ENCODE data around the gene DDA1.

Gene DDA1

DNA sequence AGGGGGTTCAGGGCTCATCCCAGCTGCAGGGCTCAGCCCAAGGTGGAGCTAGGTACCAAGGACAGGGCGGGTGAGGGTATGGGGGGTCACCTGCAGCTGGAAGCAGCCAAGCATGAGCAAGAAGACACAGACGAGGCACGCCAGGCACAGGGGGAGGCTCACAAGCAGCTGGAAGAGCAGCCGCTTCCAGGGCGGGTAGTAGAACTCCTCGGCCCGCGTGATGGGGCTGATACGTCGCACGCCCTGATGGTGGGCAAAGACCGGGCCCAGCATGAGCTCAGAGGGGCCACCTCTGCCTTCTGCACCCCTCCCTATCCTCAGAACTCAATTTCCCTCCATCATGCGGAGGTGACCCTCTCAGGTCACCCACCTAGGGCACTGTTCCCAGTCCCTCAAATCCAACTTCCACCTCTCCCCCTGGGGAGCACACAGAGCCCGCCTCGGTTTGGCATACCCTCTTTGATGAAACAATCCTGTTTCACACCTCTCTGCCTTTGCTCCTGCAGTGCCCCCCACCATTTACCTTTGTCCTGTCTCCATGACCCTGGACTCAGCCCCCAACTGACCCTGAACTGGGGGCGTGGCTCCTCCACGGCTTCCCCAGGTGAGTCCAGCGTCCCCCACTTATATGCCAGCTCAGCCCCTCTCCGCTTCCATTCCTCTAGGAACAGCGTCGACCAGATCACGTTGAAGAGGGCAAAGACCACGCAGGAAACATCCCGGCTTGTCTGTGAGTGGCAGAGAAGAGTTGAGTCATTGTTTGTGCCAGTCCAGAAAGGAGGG, 21.1 kb downstream of the DDA1 start:
- no peak for DNase-seq (ENCODE audit: low read depth)

DNA sequence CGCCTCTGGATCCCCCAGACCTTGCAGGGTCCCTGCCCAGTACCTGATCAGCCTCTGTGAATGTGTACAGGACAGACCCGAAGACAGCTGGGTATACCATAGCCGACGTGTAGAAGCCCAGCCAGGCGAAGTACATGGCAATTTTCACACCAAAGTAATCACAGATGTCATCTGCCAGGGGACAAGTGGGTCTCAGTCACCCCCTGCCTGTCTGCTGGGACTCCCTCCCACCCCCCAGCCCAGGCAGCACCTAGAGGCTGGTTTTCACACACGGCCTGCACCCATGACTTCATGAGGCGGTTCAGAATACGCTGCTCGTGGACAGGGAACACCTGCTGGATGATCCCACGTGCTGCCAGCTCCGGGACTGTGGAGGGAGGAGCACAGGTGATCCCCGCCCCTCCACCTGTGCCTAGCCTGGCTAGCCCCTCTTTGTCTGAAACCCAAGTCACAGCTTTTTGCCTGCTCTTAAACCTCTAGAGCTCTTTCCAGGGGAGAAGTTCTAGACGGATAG, 21.7 kb downstream of the DDA1 start:
- no peak for DNase-seq (ENCODE audit: low read depth)

GRCh38 chr19:17332360-17332676, 23.0 kb downstream of the DDA1 start:
- no peak for DNase-seq (ENCODE audit: low read depth)

DNA sequence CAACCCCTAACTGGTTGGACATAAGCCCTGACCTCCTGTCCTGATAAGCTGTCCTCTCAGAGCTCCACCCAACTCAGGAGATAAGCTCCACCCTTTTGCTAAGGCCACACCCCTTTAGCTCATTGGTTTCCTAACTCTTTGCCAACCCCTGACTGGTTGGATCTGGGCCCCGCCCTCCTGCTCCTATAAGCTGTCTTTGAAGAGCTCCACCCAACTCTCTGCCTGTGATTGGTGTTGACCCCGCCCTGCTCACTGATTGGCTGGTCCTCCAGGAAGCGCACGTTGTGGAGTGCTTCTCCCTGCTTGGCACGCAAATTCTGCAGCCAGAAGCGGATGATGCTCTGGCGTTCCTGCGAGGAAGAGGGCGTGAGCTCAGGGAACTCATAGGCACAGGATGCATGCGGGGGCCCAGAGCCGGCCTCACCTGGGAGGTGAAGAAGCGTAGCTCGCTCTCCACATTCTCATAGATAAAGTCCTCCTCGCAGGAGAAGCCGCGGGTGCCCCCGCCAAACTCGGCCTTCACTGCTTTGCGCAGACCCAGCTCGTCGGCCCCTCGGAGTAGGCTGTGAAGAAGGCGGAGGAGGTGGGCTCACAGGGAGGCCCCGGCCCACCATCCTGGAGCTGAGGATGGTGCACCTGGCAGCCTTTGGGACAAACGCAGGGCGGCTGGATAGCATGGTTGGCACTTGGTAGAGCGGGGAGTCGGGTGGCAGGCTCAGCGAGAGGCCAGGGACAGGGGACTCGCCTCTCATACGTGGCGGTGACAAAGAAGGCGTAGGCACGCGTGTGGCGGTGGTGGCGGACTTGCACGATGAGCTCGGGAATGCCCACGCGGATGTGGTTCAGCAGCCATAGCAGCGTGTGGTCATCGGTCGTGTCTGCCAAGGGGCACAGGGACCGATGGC, 23.6 kb downstream of the DDA1 start:
- no peak for DNase-seq (ENCODE audit: low read depth)

GRCh38 chr19:17333611-17334413, 24.4 kb downstream of the DDA1 start:
- peak; percentile 58 for DNase-seq (ENCODE audit: low read depth)

- peak; percentile 90 for DNase-seq (ENCODE audit: low read depth)
These were observed 25.3 kb downstream of the DDA1 start, which contains the start of gene ANO8 for GRCh38 chr19:17334414-17335409. ANO8 (minus strand) TSS chr19:17334855; CDS start chr19:17334670, 185 bp downstream.

- no peak for DNase-seq (ENCODE audit: low read depth)
These were observed 26.2 kb downstream of the DDA1 start for GRCh38 chr19:17335575-17335974.

DNA sequence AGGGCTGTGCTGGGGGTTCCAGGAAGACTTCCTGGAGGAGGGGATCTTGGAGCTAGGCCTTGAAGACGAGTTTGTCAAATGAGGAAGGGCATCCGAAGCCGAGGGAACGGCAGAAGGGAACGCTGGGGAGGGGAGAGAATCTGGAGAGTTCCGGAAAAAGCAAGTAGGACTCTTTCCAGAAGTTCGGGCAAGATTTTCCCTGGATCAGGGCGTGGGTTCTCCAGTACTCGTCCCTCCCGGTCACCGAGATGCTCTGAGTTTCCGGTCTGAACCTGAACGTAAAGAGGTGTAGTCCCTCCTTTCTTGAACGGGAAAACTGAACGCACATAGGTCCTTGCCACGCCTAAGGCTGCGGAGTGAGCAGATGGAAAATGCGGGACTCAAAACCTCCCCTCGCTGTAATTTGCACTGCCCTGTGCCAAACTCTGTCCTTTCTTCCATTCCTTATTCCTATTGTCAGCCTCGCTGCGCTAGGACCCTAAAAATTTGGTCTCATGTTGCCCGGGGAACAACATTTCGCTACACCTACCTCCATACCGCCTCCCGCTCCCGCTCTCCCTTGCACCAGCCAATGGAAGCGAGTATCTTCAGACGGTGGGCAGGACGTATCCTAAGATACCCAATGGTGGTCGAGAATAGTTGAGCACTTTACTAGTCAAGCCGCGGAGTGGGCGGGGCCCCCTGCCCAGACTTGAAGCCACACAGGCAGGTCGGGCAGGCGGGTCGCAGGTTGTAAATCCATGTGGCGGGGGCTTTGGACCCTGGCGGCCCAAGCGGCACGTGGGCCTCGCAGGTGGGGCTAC, 27.7 kb downstream of the DDA1 start, which contains the start of gene GTPBP3:
GTPBP3 (plus strand) TSS at position 682 of the 803 bp plus-strand sequence; CDS start at position 741, 59 bp downstream.
- peak; percentile 95 for DNase-seq (ENCODE audit: low read depth)

- no peak for DNase-seq (ENCODE audit: low read depth)
These were observed 28.5 kb downstream of the DDA1 start for GRCh38 chr19:17337675-17338432.

- DNase-seq (ENCODE audit: low read depth) = no peak
These were observed 29.2 kb downstream of the DDA1 start for GRCh38 chr19:17338433-17339078.

- no peak for DNase-seq (ENCODE audit: low read depth)
These were observed 29.9 kb downstream of the DDA1 start for GRCh38 chr19:17339088-17339741.

DNA sequence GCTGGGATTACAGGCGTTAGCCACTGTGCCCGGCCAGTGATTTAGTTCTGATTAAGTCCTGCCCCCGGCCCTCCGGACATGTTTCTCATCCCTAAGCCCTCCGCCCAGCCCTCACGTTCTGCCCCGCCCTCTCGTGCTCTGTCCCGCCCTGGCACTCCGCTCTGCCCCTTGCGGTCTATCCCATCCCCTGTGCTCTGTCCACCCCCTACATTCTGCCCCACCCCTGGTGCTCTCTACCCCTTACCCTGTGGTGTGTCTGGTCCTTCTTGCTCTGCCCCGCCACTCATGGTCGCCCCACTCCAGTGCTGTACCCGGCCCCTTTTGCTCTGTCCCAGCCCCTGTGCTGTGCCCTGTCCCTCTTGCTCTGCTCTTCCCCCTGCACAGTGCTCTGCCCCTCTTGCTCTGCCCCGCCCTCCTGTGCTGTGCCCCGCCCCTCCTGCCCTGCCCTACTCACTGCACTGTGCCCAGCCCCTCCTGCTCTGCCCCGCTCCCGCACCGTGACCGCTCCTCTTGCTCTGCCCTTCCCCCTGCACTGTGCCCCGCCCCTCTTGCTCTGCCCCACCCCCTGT, 31.0 kb downstream of the DDA1 start:
- no peak for DNase-seq (ENCODE audit: low read depth)

DNA sequence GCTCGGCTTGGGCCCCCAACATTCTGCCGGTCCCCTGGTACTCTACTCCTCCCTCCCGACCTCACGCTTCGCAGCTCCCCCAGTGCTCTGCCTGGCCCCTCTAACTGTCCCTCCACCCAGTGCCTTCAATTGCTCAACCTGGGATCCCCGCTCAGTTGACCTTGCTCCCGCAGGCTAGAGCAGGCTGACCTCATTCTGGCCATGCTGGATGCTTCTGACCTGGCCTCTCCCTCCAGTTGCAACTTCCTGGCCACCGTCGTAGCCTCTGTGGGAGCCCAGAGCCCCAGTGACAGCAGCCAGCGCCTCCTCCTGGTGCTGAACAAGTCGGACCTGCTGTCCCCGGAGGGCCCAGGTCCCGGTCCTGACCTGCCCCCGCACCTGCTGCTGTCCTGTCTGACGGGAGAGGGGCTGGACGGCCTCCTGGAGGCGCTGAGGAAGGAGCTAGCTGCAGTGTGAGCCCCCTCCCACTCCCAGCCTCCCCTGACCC, 31.6 kb downstream of the DDA1 start:
- no peak for DNase-seq (ENCODE audit: low read depth)

DNA sequence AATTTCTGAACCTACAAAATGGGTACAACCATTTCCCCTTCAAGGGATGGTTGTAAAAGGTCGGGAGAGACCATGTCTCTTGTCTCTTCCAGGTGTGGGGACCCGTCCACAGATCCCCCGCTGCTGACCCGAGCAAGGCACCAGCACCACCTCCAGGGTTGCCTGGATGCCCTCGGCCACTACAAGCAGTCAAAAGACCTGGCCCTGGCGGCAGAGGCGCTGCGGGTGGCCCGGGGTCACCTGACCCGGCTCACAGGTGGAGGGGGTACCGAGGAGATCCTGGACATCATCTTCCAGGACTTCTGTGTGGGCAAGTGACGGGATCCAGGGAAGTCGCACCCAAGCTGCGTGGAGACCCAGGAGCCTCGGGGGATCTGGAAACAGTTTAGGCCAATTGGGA, 32.0 kb downstream of the DDA1 start:
- no peak for DNase-seq (ENCODE audit: low read depth)

- DNase-seq (ENCODE audit: low read depth) = no peak
These were observed 32.5 kb downstream of the DDA1 start for GRCh38 chr19:17341845-17342244.

DNA sequence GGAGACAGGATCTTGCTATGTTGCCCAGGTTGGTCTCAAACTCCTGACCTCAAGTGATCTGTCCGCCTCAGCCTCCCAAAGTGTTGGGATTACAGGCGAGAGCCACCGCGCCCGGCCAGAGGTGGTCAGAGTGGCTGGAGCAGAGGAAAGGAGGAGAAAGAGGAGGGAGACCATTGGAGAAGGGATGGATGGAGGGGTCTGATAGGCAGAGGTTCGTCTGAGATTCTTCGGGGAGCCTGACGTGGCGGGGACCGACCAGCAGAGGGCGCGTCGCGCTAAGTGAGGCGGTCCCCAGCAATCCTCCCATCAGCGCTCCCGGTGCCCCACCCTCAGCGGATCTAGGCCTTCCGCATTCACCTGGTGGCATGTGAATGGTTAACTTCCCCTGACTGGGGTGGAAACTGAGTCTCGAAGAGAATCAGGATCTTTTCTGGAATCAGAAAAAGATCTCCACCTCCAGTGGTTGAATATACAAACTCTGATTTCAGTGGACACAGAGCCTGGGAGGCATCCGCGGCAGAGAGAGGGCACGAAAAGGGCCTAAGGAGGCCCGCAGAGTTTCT, 36.8 kb downstream of the DDA1 start:
- DNase-seq (ENCODE audit: low read depth) = no peak

DNA sequence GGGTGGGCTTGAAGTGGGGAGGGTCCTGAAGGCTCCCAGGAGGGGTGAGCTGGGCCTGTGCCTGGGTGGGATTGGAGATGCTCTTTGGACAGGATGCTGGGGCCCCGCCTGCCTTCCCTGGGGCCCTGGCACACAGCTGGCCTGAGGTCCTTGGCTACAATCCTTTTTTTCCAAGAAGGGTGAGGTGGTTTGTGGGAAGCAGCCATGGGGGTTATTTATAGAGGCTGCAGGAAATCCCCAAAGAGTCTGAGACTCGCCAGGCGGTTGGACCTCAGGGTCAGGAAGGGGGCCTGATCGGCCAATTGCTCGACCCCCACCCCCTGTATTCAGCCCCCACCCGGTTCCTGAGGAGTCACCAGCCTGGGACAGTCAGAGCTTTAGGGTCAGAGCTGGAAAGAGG, 38.0 kb downstream of the DDA1 start:
- no peak for DNase-seq (ENCODE audit: low read depth)

All from T-helper 22 cell (primary cell).